Dendritic cell treated with granulocyte-macrophage colony-stimulating factor and Interleukin-4, amounts not matched to agents 40 ng/mL and 50 ng/mL, for 4 days (primary cell): ENCODE measurements around the gene LRRC74B.
"Not testable (repeated sequence)": the region's sequence is repeated elsewhere in the genome, so short reads cannot be mapped to it uniquely, and the experiment has no call there.

Source experiments
- H3K27ac Mint-ChIP-seq: one replicate; pipeline ENCODE4 v1.8.0; 2022; ENCODE audit warnings: mild to moderate bottlenecking, mixed read lengths
- H3K27me3 Mint-ChIP-seq: one replicate; pipeline ENCODE4 v1.8.0; 2022; ENCODE audit warnings: mild to moderate bottlenecking, mixed read lengths
- H3K36me3 Mint-ChIP-seq: one replicate; pipeline ENCODE4 v1.8.0; 2022; ENCODE audit warnings: low read depth, mixed read lengths
- H3K4me1 Mint-ChIP-seq: one replicate; pipeline ENCODE4 v1.8.0; 2022; ENCODE audit warnings: low read depth, mixed read lengths
- H3K4me3 Mint-ChIP-seq: one replicate; pipeline ENCODE4 v1.8.0; 2022; ENCODE audit warnings: mild to moderate bottlenecking, moderate library complexity, mixed read lengths
- H3K9me3 Mint-ChIP-seq: one replicate; pipeline ENCODE4 v1.8.0; 2022; ENCODE audit warnings: mixed read lengths
- intact Hi-C: fragments of 100-400 bp; cut with micrococcal nuclease; formaldehyde crosslinking; loops from one replicate; pipeline ENCODE4 v1.15.0; 2022

LRRC74B gene

GRCh38 chr22:21067901-21068680, 22.3 kb downstream of the LRRC74B start:
- no peak overlapping the region for H3K27ac Mint-ChIP-seq
- H3K36me3 Mint-ChIP-seq = no peaks in the 10 kb centered on the region
- no peaks in the 10 kb centered on the region for H3K9me3 Mint-ChIP-seq
- H3K4me1 Mint-ChIP-seq = peaks cover 3% of the 10 kb centered on the region
- no peak overlapping the region for H3K4me3 Mint-ChIP-seq
- H3K27me3 Mint-ChIP-seq = peaks cover 16% of the 10 kb centered on the region
- intact Hi-C loops = no loop called here

DNA sequence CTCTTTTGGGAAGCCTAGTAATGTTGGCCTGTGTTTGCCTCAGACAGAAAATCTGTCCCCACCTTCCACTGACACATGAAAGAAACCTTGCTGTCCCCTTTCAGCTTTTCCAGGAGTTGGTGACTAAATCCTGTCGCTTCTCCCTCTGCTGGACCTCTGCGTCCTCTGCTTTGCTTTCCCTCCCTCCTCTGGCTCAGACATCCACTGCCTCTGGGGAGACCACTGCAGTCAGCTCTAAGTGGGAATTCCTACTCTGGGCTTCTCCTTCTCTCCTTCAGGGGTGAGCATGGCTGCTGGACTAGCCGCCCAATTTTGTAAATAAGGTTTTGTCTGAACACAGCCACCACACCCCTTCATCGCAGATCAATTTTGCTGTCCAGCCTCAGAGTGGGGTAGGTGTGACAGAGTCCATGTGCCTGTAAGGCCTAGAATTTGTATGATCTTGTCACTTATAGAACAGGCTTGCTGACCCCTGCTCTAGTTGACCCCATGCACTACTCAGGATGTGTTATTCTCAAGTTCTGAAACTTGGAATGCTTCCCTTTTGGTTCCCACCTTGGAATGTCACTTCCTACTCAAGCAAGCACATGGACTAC, 23.0 kb downstream of the LRRC74B start:
- Mint-ChIP-seq H3K27ac (no peak overlapping the region), H3K36me3 (no peaks in the 10 kb centered on the region), H3K9me3 (no peaks in the 10 kb centered on the region), H3K4me3 (no peak overlapping the region), H3K4me1 (peaks cover 10% of the 10 kb centered on the region), H3K27me3 (peaks cover 16% of the 10 kb centered on the region)
- intact Hi-C loops = no loop called here

GRCh38 chr22:21069375-21069774, 23.6 kb downstream of the LRRC74B start:
- no peak overlapping the region for H3K4me3 Mint-ChIP-seq
- H3K36me3 Mint-ChIP-seq = no peaks in the 10 kb centered on the region
- no peaks in the 10 kb centered on the region for H3K9me3 Mint-ChIP-seq
- peaks cover 15% of the 10 kb centered on the region for H3K4me1 Mint-ChIP-seq
- peaks cover 13% of the 10 kb centered on the region for H3K27me3 Mint-ChIP-seq
- intact Hi-C loops = no loop called here
- no peak overlapping the region for H3K27ac Mint-ChIP-seq

- peaks cover 5% of the 10 kb centered on the region for H3K27me3 Mint-ChIP-seq
- H3K9me3 Mint-ChIP-seq = no peaks in the 10 kb centered on the region
- intact Hi-C loops = no loop called here
- no peaks in the 10 kb centered on the region for H3K36me3 Mint-ChIP-seq
- H3K27ac Mint-ChIP-seq = no peak overlapping the region
- H3K4me3 Mint-ChIP-seq = no peak overlapping the region
- peaks cover 15% of the 10 kb centered on the region for H3K4me1 Mint-ChIP-seq
Measured at GRCh38 chr22:21070690-21071615, 25.2 kb downstream of the LRRC74B start.

GRCh38 chr22:21071796-21072195, 26.1 kb downstream of the LRRC74B start:
- intact Hi-C loops, H3K4me3 Mint-ChIP-seq, H3K27me3 Mint-ChIP-seq, H3K27ac Mint-ChIP-seq, H3K9me3 Mint-ChIP-seq, H3K36me3 Mint-ChIP-seq: not testable (repeated sequence)
- peaks cover 15% of the 10 kb centered on the region for H3K4me1 Mint-ChIP-seq

- Mint-ChIP-seq H3K27me3 (peaks cover 7% of the 10 kb centered on the region), H3K4me3 (no peak overlapping the region), H3K36me3 (no peaks in the 10 kb centered on the region), H3K27ac (no peak overlapping the region), H3K4me1 (peaks cover 15% of the 10 kb centered on the region), H3K9me3 (no peaks in the 10 kb centered on the region)
- intact Hi-C loops = no loop called here
Measured at GRCh38 chr22:21073023-21073422, 27.3 kb downstream of the LRRC74B start.

- Mint-ChIP-seq H3K27me3 (peaks cover 8% of the 10 kb centered on the region), H3K36me3 (no peaks in the 10 kb centered on the region)
Measured at GRCh38 chr22:21073482-21073881, 27.7 kb downstream of the LRRC74B start.

GRCh38 chr22:21074102-21074715, 28.5 kb downstream of the LRRC74B start:
- no peak overlapping the region for H3K4me3 Mint-ChIP-seq
- intact Hi-C loops = no loop called here
- H3K27me3 Mint-ChIP-seq = peaks cover 8% of the 10 kb centered on the region
- no peak overlapping the region for H3K27ac Mint-ChIP-seq
- H3K9me3 Mint-ChIP-seq = no peaks in the 10 kb centered on the region
- H3K36me3 Mint-ChIP-seq = no peaks in the 10 kb centered on the region
- H3K4me1 Mint-ChIP-seq = peaks cover 15% of the 10 kb centered on the region

More at GRCh38 chr22:21073482-21073881, 27.7 kb downstream of the LRRC74B start:
- Mint-ChIP-seq H3K4me3 (no peak overlapping the region), H3K27ac (no peak overlapping the region), H3K9me3 (no peaks in the 10 kb centered on the region), H3K4me1 (peaks cover 15% of the 10 kb centered on the region)
- intact Hi-C loops = no loop called here

GRCh38 chr22:21075516-21076138, 29.9 kb downstream of the LRRC74B start:
- Mint-ChIP-seq H3K27ac (no peak overlapping the region), H3K9me3 (no peaks in the 10 kb centered on the region), H3K36me3 (no peaks in the 10 kb centered on the region), H3K4me1 (peaks cover 15% of the 10 kb centered on the region), H3K4me3 (no peak overlapping the region), H3K27me3 (peaks cover 8% of the 10 kb centered on the region)
- intact Hi-C loops = no loop called here

- intact Hi-C loops = no loop called here
- Mint-ChIP-seq H3K27me3 (peaks cover 8% of the 10 kb centered on the region), H3K27ac (no peak overlapping the region), H3K4me3 (no peak overlapping the region), H3K36me3 (no peaks in the 10 kb centered on the region), H3K9me3 (no peaks in the 10 kb centered on the region), H3K4me1 (peaks cover 15% of the 10 kb centered on the region)
Measured at GRCh38 chr22:21076912-21077625, 31.3 kb downstream of the LRRC74B start.

DNA sequence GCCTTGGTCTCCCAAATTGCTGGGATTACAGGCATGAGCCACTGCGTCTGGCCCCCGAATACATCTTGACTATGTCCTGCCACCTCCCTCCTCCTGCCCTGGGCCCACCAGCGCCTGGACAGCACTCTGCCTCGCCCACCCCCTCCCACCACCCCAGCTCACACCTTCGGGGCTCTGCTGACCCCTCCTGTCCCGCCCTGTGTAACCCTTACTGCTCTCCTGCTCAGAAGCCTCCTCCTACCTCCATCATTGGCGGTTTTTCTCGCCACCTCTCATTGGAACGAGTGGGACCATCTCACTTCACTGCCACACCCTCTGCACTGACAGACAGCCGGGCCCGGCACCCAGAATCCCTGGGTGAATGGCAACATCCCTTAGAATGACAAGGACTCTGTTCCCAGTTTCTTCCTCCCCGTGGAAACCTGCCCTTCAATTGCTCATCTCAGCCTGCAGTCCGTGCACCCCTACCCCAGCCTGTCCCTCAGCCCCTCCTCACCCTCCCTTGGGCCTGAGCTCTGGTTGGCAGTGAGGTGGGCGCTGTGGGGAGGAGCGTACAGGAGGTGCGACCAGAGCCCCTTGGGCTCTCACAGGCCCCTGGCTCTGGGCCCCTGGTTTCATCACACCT, 32.2 kb downstream of the LRRC74B start:
- peaks cover 12% of the 10 kb centered on the region for H3K4me1 Mint-ChIP-seq
- no peak overlapping the region for H3K4me3 Mint-ChIP-seq
- H3K9me3 Mint-ChIP-seq = no peaks in the 10 kb centered on the region
- intact Hi-C loops = no loop called here
- H3K36me3 Mint-ChIP-seq = no peaks in the 10 kb centered on the region
- H3K27ac Mint-ChIP-seq = no peak overlapping the region
- peaks cover 3% of the 10 kb centered on the region for H3K27me3 Mint-ChIP-seq

DNA sequence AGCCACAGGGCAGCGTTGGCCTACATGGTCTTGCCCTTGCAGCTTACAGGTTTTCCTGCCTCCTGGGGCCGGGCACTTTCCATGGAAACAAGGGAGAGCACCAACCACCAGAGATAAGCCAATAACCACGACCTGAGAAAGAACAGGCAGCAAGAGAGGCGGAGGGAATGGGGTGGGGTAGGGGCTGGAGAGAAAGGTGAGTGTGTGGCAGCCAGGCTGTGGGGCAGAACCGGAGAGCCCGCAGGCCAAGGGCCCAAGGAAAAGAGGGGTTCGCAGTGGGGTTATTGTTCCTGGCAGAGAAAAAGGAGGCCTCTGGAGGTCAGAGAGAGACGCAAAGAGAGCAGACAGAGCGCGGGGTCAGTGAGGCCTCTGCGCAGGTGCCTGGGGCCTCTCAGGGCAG, 33.2 kb downstream of the LRRC74B start:
- intact Hi-C loops = no loop called here
- H3K4me1 Mint-ChIP-seq = peaks cover 3% of the 10 kb centered on the region
- H3K36me3 Mint-ChIP-seq = no peaks in the 10 kb centered on the region
- no peak overlapping the region for H3K27ac Mint-ChIP-seq
- H3K9me3 Mint-ChIP-seq = no peaks in the 10 kb centered on the region
- no peak overlapping the region for H3K4me3 Mint-ChIP-seq
- H3K27me3 Mint-ChIP-seq = peaks cover 3% of the 10 kb centered on the region
